ENCODE data around the gene GOLGA6L2.

GOLGA6L2 gene

GRCh38 chr15:23447107-23447500, at the start of gene GOLGA6L2:
Gene GOLGA6L2 (minus strand): TSS chr15:23447243. CDS start chr15:23447181, 62 bp downstream.
- H3K27ac ChIP-seq, result no peak within 1 kb of the TSS
- H3K9ac ChIP-seq, result no peak within 1 kb of the TSS
- no peak for TF ChIP-seq Cebpa-rat (IDR thresholded peaks at IDR 0.05)
- no peaks in the 10 kb centered on the region for H4K20me1 ChIP-seq
- no peaks in the 10 kb centered on the region for H3K36me3 ChIP-seq
- H3K9me3 ChIP-seq, result no peaks in the 10 kb centered on the region
- peaks cover 10% of the 10 kb centered on the region for H3K4me1 ChIP-seq
- peak within 1 kb of the TSS; percentile 30; the same call in 1 of the 2 replicates for H3K4me2 ChIP-seq
- H3K4me3 ChIP-seq, result no peak within 1 kb of the TSS
- no peaks in the 10 kb centered on the region for H3K27me3 ChIP-seq

- Histone ChIP-seq H3K9me3 (no peaks in the 10 kb centered on the region), H3K27ac (no peak overlapping the region), H3K4me1 (peaks cover 26% of the 10 kb centered on the region), H3K27me3 (no peaks in the 10 kb centered on the region), H3K4me2 (no peak overlapping the region), H3K4me3 (no peak overlapping the region), H3K9ac (no peak overlapping the region), H3K36me3 (no peaks in the 10 kb centered on the region), H4K20me1 (no peaks in the 10 kb centered on the region)
- TF ChIP-seq Cebpa-rat (IDR thresholded peaks at IDR 0.05), result no peak
These were observed 37.8 kb upstream of the GOLGA6L2 start for GRCh38 chr15:23484870-23485269.

- no peaks in the 10 kb centered on the region for H3K9me3 ChIP-seq
- H3K36me3 ChIP-seq, result no peaks in the 10 kb centered on the region
- no peaks in the 10 kb centered on the region for H4K20me1 ChIP-seq
- H3K4me3 ChIP-seq, result no peak overlapping the region
- peak overlapping the region; percentile 46 for H3K4me2 ChIP-seq
- no peaks in the 10 kb centered on the region for H3K27me3 ChIP-seq
- TF ChIP-seq Cebpa-rat (IDR thresholded peaks at IDR 0.05), result no peak
- H3K4me1 ChIP-seq, result peaks cover 26% of the 10 kb centered on the region
- no peak overlapping the region for H3K27ac ChIP-seq
- H3K9ac ChIP-seq, result no peak overlapping the region
These were observed 36.8 kb upstream of the GOLGA6L2 start for GRCh38 chr15:23483821-23484299.

- no peak for TF ChIP-seq Cebpa-rat (IDR thresholded peaks at IDR 0.05)
- no peak overlapping the region for H3K27ac ChIP-seq
These were observed 35.9 kb upstream of the GOLGA6L2 start for GRCh38 chr15:23482764-23483489.

GRCh38 chr15:23482228-23482627, 35.2 kb upstream of the GOLGA6L2 start:
- H3K4me1 ChIP-seq, result peaks cover 26% of the 10 kb centered on the region
- H3K36me3 ChIP-seq, result no peaks in the 10 kb centered on the region
- no peak overlapping the region for H3K27ac ChIP-seq
- H3K27me3 ChIP-seq, result no peaks in the 10 kb centered on the region
- H3K4me3 ChIP-seq, result no peak overlapping the region
- no peaks in the 10 kb centered on the region for H3K9me3 ChIP-seq
- H4K20me1 ChIP-seq, result no peaks in the 10 kb centered on the region
- TF ChIP-seq Cebpa-rat (IDR thresholded peaks at IDR 0.05), result no peak
- no peak overlapping the region for H3K9ac ChIP-seq
- peak overlapping the region; percentile 46 for H3K4me2 ChIP-seq

More at GRCh38 chr15:23482764-23483489, 35.9 kb upstream of the GOLGA6L2 start:
- Histone ChIP-seq H3K9me3 (no peaks in the 10 kb centered on the region), H3K4me1 (peaks cover 26% of the 10 kb centered on the region), H3K9ac (no peak overlapping the region), H3K36me3 (no peaks in the 10 kb centered on the region), H3K27me3 (no peaks in the 10 kb centered on the region), H3K4me2 (peak overlapping the region; percentile 46), H3K4me3 (no peak overlapping the region), H4K20me1 (no peaks in the 10 kb centered on the region)

- H3K27ac ChIP-seq, result no peak overlapping the region
- H3K9ac ChIP-seq, result no peak overlapping the region
- no peak overlapping the region for H3K4me3 ChIP-seq
- H3K9me3 ChIP-seq, result no peaks in the 10 kb centered on the region
- peaks cover 14% of the 10 kb centered on the region for H3K4me1 ChIP-seq
- no peaks in the 10 kb centered on the region for H3K36me3 ChIP-seq
- no peaks in the 10 kb centered on the region for H4K20me1 ChIP-seq
- H3K27me3 ChIP-seq, result no peaks in the 10 kb centered on the region
- TF ChIP-seq Cebpa-rat (IDR thresholded peaks at IDR 0.05), result no peak
- H3K4me2 ChIP-seq, result no peak overlapping the region
These were observed 30.9 kb upstream of the GOLGA6L2 start for GRCh38 chr15:23477920-23478319.

- no peak for TF ChIP-seq Cebpa-rat (IDR thresholded peaks at IDR 0.05)
- H3K4me2 ChIP-seq, result no peak overlapping the region
These were observed 25.6 kb upstream of the GOLGA6L2 start for GRCh38 chr15:23472678-23473077.

GRCh38 chr15:23472033-23472432, 25.0 kb upstream of the GOLGA6L2 start:
- Histone ChIP-seq H3K27ac (no peak overlapping the region), H3K4me2 (no peak overlapping the region), H3K4me3 (no peak overlapping the region), H3K4me1 (peaks cover 2% of the 10 kb centered on the region; the same call in 1 of the 2 replicates), H3K36me3 (no peaks in the 10 kb centered on the region), H3K9me3 (no peaks in the 10 kb centered on the region), H4K20me1 (no peaks in the 10 kb centered on the region), H3K27me3 (no peaks in the 10 kb centered on the region), H3K9ac (no peak overlapping the region)
- TF ChIP-seq Cebpa-rat (IDR thresholded peaks at IDR 0.05), result no peak

More at GRCh38 chr15:23472678-23473077, 25.6 kb upstream of the GOLGA6L2 start:
- H4K20me1 ChIP-seq, result no peaks in the 10 kb centered on the region
- no peaks in the 10 kb centered on the region for H3K36me3 ChIP-seq
- no peaks in the 10 kb centered on the region for H3K4me1 ChIP-seq
- no peak overlapping the region for H3K9ac ChIP-seq
- no peak overlapping the region for H3K4me3 ChIP-seq
- no peaks in the 10 kb centered on the region for H3K9me3 ChIP-seq
- H3K27me3 ChIP-seq, result no peaks in the 10 kb centered on the region
- no peak overlapping the region for H3K27ac ChIP-seq

GRCh38 chr15:23467110-23467600, 20.1 kb upstream of the GOLGA6L2 start:
- no peaks in the 10 kb centered on the region for H4K20me1 ChIP-seq

GRCh38 chr15:23457890-23458289, 10.8 kb upstream of the GOLGA6L2 start:
- Histone ChIP-seq H3K36me3 (no peaks in the 10 kb centered on the region), H3K4me1 (no peaks in the 10 kb centered on the region), H3K27me3 (no peaks in the 10 kb centered on the region), H4K20me1 (no peaks in the 10 kb centered on the region), H3K4me2 (no peak overlapping the region), H3K9ac (no peak overlapping the region), H3K9me3 (no peaks in the 10 kb centered on the region), H3K4me3 (no peak overlapping the region), H3K27ac (no peak overlapping the region)
- no peak for TF ChIP-seq Cebpa-rat (IDR thresholded peaks at IDR 0.05)

More at GRCh38 chr15:23467110-23467600, 20.1 kb upstream of the GOLGA6L2 start:
- peaks cover 12% of the 10 kb centered on the region for H3K4me1 ChIP-seq
- H3K9me3 ChIP-seq, result no peaks in the 10 kb centered on the region
- no peak for TF ChIP-seq Cebpa-rat (IDR thresholded peaks at IDR 0.05)
- no peaks in the 10 kb centered on the region for H3K27me3 ChIP-seq
- no peak overlapping the region for H3K4me3 ChIP-seq
- H3K9ac ChIP-seq, result no peak overlapping the region
- peak overlapping the region; percentile 45; the same call in 1 of the 2 replicates for H3K4me2 ChIP-seq
- no peaks in the 10 kb centered on the region for H3K36me3 ChIP-seq
- H3K27ac ChIP-seq, result no peak overlapping the region

Data from BLaER1 (cell line).